Activated CD4-positive, CD25-positive, alpha-beta regulatory T cell treated with anti-CD3 and anti-CD28 coated beads, Interleukin-2, amount 50 U/mL, for 16 hours (primary cell): ENCODE results near the gene SIX2.

Source experiments
- DNase-seq: peaks from one replicate; pipeline ENCODE4 v3.0.0-alpha.2; 2020; ENCODE audit warnings: low read depth, low spot score

The SIX2 gene

GRCh38 chr2:44967056-44967455, 42.2 kb downstream of the SIX2 start:
- no peak for DNase-seq

DNA sequence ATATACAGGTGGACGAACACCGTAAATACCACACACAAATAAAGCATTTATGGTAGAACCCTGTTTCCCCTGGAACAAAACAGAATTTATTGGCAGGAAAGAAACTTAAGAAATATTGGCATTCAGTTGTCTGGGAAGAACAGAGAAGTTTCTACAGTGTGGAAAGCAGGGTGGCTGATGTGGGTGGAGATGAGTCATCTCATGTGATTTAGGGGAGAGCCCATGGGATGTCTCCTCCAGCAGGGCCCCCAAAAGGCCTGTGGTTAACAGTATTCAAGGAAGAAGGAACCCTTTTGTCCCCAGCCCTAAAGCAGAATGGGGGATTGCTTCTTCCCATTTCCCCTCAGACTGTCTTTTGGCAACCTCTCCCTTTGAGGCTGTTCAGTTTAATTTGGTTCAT, 43.6 kb downstream of the SIX2 start:
- no peak for DNase-seq

GRCh38 chr2:44964752-44965236, 44.5 kb downstream of the SIX2 start:
- DNase-seq = no peak

- DNase-seq = no peak
These were observed 47.0 kb downstream of the SIX2 start for GRCh38 chr2:44962176-44962695.

DNA sequence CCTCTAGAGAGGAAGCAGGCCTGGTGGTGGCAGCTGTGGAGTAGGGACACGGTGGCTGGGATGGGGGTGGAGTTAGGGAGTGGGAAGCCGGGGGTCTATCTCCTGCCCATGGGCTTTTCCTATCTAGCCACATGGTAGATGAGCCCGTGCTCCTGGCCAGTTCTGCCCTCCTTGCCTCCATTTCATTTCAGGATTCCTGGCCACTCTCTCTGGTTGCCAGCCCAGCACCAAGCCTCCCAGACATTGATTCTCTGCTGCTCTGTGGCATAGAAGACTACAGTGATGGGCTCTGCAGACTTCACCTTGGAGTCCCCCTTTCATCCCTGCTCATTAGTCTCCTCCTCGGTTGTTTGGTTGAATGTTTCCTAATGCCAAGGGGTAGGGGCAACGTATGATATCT, 48.4 kb downstream of the SIX2 start:
- DNase-seq = no peak

DNA sequence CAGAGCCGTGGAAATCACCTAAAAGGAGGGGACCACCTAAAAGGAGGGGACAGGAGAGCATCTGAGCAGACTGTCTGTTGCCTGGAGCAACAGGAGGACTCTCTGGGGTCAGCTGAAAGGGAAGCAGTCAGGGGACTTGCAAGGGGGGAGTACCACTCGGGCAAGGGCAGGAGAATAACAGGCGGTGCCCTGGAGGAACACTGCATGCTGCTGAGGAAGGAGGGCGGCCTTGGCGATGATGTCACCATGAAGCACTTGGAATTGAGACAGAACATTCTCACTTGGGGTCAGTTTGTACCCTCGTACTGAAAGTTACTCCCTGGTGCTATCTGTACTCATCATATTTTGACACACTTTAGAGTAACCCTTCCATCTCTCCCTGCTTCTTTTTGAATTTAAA, 49.4 kb downstream of the SIX2 start:
- DNase-seq = no peak

DNA sequence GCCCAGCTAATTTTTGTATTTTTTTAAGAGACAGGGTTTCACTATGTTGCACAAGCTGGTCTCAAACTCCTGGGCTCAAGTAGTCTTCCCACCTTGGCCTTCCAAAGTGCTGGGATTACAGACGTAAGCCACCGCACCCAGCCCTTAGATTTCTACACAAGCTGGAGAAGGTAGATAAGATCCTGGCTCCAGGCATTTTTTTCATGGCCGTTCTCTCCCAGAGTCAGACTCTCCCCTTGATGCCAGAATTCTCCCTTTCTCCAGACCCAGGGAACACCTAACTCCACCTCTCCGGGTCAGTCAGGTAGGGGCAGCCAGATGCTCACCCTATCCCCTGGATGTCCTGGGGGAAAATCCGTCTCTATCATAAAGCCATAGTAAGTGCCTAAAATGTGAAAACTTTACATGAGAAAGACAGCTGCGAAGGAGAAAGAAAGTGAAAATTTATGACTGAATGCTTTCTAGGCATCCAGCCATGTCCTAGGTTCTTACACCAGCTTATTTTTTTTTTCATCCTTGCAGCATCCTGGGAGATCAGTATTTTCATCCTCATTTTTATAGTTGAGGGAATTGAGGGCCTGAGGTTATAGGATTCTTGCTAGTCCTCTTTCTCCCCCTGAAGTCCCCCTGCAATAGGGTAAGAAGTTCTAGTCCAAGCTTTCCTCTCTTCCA, 51.5 kb downstream of the SIX2 start:
- DNase-seq = no peak

GRCh38 chr2:44956843-44957242, 52.4 kb downstream of the SIX2 start:
- no peak for DNase-seq

DNA sequence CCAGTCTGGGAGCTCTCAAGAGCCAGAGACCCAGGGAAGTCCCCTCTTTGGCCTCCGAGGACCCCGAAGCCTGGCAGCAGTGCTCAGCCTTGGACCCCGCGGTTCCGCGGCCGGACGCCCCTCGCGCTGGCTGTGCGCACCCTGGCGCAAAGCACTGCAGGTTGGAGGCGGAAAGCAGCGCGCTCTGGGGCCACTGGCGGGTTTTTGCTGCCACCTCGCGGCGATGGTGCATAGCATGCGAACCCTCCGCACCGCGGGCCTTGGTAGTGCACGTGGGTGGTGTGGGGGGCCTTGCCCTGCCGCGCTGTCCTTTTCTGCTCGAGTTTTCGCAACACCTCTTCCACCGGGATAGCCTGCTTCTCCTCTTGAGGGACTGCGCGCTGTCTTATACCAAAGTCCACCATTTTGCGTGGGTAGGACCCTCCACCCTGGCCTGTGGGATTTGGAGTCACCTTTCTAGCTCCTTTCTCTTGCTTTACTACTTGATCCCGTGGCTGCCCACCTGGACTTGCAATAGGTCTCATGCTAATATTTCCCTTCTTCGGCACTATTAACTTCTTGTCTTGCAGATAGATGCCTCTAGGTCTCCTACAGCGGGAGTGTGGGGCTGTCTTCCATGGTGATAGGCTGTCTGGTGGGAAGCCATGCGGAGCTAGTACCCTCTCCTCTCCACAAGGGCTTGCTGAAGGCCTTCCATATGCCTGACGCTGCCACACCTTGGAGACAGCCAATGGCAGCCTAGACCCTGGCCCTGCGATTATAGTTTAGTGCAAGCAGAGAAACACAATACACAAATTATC, 53.5 kb downstream of the SIX2 start:
- peak; percentile 44 for DNase-seq
